HG03139 (cell line): ENCODE data around the gene EPB41L5.
"Not testable (repeated sequence)": the region's sequence is repeated elsewhere in the genome, so short reads cannot be mapped to it uniquely, and the experiment has no call there.

Experiments
- ATAC-seq: cut with Tn5 transposase; IDR thresholded peaks from one replicate; pipeline ENCODE4 v1.9.1; 2021; ENCODE audit not compliant: unreplicated experiment

EPB41L5 gene

DNA sequence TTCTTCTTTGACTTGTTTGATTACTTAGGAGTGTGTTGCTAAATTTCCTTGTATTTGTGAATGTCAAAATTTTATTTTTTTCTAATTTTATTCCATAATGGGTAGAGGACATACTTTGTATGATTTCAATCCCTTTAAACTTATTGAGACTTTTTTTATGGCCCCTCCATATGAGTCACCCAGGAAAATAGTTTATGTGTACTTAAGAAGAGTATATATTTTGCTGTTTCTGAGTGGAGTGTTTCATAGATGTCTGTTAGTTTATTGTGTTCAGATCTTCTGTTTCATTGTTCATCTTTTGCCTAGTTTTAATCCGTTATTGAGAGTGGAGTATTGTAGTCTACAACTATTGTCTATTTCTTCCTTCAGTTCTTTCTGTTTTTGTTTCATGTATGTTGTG is 81.9 kb downstream of the EPB41L5 start:
- ATAC-seq, result no peak

DNA sequence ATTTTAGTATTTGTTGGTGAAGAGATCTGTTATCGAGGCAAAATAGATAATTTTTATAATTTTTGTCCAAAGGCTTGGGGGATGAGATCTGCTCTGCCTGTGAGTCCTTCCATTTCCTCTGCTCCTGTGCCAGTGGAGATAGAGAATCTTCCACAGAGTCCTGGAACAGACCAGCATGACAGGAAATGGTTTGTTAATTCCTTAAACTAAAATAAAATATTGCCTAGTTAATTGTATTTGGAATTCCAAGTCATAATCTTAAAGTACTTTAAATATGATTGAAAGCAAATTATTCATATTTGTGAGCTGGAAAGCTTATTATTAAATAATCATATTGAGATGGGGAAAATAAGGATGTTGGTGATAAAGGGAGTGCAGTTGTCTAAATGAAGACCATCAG is 87.8 kb downstream of the EPB41L5 start:
- no peak for ATAC-seq

DNA sequence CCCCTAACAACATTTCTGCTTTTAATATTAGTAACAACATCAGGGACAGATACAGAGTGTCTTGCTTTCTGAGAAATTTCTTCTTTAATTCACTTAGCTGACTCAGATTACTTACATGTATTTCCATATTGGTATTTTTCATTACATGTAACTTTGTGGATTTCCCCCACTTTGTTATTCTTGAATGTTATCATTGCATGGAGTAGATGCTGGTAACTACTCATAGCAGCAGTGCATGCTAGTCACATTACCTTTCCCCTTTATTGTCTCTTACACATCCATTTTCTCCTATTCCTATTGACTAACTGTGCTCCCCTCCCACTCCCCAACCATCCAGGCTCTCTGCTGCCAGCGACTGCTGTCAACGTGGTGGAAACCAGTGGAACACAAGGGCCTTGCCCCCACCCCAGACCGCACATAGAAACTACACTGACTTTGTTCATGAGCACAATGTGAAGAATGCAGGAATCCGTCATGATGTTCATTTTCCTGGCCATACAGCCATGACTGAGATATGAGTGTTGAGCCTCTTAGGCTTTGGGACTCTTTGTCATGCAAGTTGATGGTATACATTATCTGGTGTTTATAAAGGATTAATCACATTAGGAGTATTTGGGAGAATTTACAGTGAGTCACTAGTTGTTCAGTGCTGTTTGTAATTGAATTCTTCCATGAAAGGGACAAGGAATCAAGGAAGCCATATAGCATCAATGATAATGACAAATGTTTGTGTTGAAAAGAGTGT is 91.0 kb downstream of the EPB41L5 start:
- no peak for ATAC-seq

DNA sequence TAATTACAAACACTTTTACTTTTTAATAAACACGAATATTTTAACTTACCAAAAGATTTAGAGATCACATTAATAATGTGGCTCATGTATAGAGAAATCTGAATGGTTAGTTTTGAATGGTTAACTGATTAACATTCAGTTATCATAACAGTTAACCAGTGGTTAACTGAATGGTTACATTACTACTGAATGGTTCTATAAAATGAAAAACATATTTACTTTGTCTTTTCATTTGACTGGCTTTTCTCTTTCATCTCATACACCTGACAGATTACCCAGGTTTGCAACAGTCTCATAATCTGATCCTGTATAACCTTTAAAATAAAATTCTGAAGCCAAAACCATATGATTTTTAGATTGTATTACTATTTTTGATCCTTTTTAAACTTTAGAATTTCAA is 91.9 kb downstream of the EPB41L5 start:
- no peak for ATAC-seq

DNA sequence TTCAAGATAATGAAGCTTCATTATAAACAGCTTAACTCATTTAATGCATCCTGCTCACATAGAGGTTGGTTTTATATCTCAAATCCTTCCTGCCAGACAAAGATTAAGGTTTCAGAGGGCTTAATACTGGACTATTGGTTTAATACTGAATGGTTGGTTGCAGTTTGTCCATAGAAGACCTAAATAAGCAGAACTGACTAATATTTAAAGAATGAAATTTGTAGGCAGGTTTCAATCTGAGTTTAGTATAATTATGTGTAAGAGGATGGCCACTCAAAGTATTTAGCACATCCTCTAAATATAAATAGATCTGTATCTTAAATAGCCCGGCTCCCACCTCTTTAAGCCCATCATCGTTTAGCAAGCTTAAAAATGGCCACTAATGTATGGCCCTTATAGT is 92.5 kb downstream of the EPB41L5 start:
- ATAC-seq, result no peak

DNA sequence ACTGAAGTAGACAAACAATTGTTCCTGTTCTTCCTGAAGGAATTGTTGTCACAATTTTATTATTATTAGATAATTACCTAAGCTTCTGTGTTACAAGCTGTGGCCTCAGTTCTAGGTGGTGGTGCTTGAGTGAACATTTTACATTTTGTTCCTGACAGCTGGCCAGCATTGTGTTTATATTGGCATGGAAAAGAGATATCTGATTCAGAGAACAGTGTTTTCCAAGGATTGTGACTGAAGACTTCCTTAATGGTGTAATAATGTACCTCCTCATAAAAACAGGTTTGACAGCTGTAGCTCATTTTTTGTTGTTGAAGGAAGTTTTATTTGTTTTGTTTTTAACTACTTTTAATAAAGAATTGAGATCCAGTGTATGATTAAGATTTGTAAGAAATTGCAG is 95.2 kb downstream of the EPB41L5 start:
- no peak for ATAC-seq

DNA sequence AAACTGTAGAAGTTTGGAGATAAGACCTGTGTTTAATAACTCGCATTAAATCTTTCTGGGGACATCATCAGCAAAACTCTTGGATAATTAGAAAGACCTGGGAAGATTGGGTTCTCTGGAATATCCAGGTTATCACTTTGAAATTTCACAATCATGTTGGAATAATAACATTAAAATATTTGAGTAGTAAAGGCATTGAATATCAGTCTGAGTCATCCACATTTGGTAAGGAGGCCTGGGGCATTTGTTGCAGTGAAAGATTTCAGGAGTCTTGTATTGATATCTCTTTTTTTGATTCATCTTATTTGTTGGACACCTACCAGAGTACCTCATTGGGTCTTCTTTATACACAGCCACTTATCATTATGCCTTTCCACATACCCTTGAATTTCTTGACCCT is 95.9 kb downstream of the EPB41L5 start:
- ATAC-seq, result no peak

DNA sequence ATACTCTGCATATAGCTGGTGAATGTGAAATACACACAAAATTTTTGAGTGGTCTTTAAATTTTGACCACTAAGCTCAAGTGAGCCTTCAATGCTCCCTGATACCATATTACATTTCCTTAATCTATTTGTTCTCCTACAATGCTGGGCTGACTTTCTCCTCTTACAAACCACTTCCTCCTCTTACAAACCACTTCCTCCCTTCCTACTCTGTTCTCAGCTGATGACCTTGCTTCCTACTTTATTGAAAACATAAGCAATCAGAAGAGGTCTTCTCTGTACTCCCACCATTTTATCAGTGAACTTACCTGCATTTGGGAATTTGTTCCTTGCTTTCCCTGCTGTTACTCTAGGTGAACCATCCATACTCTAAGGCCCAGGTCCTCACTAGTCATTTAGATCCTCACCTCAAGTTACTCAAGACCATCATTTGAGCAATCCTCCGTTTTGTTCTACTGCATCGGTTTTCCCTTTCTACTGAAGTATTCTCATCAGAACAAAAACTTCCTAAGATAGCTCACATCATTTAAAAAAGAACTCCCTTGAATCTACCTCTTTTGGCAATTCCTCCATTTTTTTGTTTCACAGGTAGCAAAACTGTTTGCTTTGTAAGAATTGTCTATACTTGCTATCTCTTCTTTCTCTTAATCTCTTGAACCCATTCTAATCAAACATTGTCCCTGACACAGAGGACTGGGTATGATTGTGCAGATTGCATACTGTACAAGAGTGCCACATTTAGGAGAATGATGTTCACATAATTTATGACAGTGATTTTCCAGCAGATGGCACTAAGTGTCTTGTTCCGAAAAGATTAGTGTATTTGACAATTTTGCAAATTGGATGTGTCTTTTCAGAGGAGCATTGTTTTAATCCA is 96.5 kb downstream of the EPB41L5 start:
- peak; percentile 50 for ATAC-seq

DNA sequence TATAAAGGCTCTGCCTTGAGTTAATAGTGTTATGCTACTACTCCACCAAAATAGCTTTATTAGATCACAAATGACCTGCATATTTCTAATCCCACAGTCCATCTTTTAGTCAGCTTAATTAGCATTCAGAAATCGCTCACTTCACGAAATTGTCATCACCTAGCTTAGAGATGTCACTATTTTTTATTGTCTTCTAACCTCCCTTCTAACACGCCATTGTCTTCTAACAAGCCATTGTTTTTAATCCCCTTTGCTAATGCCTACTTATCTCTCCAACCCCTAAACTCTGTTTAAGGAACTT is 97.1 kb downstream of the EPB41L5 start:
- ATAC-seq, result no peak

DNA sequence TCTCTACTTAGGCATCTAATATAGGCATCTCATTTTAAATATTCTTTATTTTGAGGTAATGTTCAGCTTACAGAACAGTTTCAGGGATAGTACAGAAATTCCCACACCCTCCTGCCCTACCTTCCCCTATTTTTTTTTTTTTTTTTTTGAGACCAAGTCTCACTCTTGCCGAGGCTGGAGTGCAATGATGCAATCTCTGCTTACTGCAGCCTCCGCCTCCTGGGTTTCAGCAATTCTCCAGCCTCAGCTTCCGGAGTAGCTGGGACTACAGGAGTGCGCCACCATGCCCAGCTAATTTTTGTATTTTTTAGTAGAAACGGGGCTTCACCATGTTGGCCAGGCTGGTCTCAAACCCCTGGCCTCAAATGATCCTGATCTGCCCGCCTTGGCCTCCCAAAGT is 97.6 kb downstream of the EPB41L5 start:
- no peak for ATAC-seq

DNA sequence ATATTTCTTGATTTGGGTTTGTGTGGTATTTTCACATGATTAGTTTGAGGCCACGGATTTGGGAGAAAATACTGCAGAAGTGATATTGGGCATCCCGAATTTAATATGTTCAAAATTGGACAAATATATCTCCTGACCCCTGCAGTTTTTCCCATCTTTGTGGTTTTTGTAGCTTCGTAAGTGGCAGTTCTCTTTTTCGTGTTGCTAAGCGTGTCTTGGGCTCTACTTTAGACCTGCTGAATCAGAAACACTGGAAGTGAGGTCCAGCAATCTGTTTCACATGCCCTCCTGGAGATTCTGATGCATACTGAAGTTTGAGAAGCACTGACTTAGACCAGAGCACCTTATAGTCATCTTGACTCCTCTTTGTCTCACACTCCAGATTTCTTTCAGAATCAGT is 98.3 kb downstream of the EPB41L5 start:
- ATAC-seq, result no peak

DNA sequence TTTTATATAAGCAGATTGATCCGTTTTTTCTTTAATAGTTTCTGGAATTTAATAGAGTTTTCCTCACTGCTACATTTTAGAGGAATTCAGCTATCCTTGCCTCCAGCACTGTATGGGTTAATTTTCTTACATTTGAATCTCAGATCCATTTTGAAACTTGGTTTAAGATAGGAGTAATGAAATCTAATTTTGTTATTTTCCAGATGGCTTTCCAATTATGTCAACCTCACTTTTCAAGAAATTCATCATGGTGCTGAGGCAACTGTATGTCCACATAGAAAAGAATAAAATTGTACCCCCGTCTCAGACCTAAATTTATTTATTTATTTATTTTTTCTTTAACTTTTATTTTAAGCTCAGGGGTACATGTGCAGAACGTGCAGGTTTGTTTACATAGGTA is 105.1 kb downstream of the EPB41L5 start:
- ATAC-seq, result no peak

DNA sequence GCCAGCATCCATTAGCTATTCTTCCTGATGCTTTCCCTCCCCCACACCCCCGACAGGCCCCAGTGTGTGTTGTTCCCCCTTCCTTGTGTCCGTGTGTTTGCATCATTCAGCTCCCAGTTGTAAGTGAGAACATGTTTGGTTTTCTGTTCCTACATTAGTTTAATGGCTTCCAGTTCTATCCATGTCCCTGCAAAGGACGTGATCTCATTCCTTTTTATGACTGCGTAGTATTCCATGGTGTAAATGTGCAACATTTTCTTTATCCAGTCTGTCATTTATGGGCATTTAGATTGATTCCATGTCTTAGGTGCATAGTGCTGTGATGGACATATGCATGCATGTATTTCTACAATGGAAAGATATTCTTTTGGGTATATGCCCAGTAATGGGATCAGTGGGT is 105.6 kb downstream of the EPB41L5 start:
- ATAC-seq, result no peak

DNA sequence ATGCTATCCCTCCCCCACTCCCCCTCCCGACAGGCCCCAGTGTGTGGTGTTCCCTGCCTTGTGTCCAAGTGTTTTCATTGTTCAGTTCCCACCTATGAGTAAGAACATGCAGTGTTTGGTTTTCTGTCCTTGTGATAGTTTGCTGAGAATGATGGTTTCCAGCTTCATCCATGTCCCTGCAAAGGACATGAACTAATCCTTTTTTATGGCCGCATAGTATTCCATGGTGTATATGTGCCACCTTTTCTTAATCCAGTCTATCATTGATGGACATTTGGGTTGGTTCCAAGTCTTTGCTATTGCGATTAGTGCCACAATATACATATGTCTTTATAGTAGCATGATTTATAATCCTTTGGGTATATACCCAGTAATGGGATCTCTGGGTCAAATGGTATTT is 108.5 kb downstream of the EPB41L5 start:
- not testable (repeated sequence) for ATAC-seq

DNA sequence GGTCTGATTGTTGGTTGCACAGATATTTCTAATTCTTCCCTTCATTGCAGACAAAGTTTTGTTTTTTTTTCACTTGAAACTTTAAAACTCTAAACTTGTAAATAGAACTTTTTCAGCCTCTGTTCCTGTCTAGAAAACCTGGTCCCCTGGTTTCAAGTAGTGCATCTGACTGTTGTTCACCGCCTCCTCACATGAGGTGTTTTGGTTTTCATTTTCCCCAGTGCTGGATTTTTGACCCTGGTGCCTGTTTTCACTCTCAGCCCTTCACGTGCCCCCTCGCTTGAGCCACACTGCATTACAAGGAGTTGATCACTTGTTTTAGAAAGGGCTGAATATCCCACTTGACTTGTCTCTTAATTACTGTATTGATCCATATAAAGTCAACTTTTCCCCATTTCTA is 110.2 kb downstream of the EPB41L5 start:
- ATAC-seq, result no peak

DNA sequence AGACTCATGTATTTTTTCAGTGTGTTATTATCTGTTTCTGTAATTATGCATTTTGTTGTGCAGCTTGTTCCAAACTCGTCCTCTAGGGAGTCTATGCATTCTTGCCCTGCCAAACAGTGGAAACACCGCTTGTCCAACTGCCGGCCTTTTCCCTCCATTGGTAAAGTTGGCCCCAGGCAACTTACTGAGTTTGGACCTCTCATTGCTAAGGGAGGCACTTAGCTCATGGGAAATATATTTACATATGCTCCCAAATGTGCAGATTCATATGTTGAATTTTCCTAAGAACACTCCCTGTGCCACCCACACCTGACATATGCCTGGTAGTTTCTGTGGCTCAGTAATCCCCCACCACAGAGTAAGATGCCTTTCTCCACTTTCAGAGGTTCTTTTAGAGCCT is 112.3 kb downstream of the EPB41L5 start:
- ATAC-seq, result no peak

DNA sequence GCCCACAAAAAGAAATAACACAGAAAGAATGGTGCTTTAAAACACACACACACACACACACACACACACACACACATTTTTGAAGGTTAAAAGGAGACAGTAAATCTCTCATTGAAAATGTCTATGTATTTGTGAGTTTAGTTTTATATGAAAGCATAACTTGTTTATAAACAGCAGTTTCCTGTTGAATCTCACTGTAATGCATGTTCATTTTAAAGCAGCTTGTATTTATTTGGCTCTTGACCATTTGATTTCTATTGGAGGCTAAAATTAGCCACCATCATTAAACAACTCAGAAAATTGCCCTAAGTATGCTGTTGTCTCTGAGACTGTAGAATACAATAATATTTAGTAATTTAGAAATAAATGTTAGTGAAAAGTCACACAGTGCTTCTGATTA is 115.3 kb downstream of the EPB41L5 start:
- ATAC-seq, result no peak

DNA sequence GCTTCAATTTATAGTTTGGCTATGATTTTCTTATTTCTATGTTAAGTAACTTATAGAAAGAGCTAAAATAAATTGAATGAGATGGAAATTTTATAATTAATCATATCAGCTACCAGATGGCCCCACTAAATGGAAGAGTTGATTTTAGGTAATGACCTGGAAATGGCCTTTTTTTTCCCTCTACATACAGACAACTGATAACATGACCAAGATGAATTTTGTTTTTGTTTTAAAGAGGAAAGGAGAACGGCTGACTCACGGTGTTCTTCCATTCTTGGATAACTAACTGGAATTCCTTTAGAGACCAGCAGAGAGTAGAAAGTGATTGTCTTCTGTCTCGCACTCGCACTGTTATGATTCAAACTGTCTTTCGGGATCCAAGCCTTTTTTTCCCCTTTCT is 119.3 kb downstream of the EPB41L5 start:
- ATAC-seq, result no peak

DNA sequence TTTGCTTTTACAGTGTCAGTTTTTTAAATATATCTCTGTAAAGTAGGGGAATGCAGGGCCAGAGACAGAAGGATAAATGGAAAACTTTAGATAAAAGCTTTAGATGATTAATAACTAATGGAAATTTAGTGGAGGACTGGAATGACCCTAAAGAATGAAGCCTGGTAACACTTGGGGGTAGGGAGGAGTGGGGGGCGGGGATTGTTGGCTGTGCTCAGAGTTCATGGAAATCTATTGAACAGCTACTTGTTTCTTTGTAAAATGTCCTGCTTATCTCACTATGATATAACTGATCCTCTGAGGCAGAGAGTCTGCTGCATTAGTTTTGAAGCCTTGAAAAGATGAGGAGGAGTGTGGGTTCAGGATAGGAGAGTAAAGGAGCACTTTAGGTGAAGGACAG is 119.8 kb downstream of the EPB41L5 start:
- no peak for ATAC-seq

DNA sequence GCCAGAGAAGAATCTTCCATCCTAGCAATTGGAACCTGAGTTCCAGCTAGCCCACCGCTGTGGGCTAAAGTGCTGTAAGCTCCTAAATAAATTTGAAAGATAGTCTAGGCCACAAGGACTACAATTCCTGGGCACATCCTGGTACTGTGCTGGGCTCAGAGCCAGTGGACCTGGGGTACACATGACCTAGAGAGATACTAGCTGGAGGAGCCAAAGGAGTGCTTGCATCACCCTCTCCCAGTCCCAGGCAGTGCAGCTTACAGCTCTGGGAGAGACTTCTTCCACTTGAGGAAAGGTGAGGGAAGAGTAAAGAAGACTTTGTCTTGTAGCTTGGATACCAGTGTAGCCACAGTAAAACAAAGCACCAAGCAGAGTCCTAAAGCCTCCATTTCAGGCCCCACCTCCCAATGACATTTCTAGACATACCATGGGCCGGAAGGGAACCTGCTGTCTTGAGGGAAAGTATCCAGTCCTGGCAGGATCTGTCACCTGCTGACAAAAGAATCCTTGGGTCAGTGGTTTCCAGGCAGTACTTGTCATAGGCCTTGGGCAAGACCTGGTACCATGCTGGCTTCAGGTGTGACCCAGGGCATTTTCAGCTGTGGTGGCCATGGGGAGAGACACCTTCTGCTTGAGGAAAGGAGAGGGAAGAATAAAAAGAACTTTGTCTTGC is 120.8 kb downstream of the EPB41L5 start:
- no peak for ATAC-seq

DNA sequence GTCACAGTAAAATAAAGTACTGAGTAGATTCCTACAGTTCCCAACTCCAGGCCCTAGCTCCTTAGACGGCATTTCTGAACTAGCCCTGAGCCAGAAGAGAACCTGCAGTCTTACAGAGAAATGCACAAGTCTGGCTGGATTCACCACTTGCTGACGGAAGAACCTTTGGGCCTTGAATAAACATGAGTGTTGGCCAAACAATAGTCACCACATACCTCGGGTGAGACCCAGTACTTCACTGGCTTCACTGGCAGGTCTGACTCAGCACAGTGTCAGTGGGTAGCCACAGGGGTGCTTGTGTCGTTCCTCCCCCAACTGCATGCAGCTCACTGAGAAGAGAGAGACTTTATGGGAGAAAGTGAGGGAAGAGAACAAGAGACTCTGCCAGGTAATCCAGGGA is 121.4 kb downstream of the EPB41L5 start:
- ATAC-seq, result no peak

DNA sequence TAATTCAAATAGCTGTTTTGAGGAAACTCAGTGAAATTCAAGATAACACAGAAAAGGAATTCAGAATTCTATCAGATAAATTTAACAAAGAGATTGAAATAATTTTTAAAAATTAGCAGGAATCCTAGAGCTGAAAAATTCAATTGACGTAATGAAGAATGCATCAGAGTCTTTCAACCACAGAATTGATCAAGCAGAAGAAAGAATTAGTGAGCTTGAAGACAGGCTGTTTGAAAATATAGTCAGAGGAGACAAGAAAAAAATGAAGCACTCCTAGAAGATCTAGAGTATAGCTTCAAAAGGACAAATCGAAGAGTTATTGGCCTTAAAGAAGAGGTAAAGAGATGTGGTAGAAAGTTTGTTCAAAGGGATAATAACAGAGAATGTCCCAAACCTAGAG is 122.1 kb downstream of the EPB41L5 start:
- ATAC-seq, result not testable (repeated sequence)
